Skeletal muscle satellite cell (primary cell): ENCODE measurements around the gene DPF3.
A peak's percentile ranks its signal among the peaks of the same experiment; 100 is the strongest.

Source experiments
- H3K27me3 ChIP-seq: 2 replicates; pipeline ENCODE4 v1.7.0; 2013; ENCODE audit warnings: low read length; ENCODE audit not compliant: control insufficient read depth, insufficient read depth
- H3K36me3 ChIP-seq: 2 replicates; pipeline ENCODE4 v1.7.0; 2013; ENCODE audit warnings: mild to moderate bottlenecking, control low read depth, low read length; ENCODE audit not compliant: insufficient read depth
- H3K4me1 ChIP-seq: 2 replicates; pipeline ENCODE4 v1.7.0; 2013; ENCODE audit warnings: low read length; ENCODE audit not compliant: control insufficient read depth, insufficient read depth
- H3K4me2 ChIP-seq: 2 replicates; pipeline ENCODE4 v1.7.0; 2013; ENCODE audit warnings: mild to moderate bottlenecking, low read length
- H3K4me3 ChIP-seq: 2 replicates; pipeline ENCODE4 v1.7.0; 2013; ENCODE audit warnings: low read length
- H3K9ac ChIP-seq: 2 replicates; pipeline ENCODE4 v1.7.0; 2013; ENCODE audit warnings: mild to moderate bottlenecking, low read depth, low read length, moderate library complexity
- H3K9me3 ChIP-seq: replicated peaks from 2 replicates; pipeline ENCODE4 v1.7.0; 2013; ENCODE audit warnings: mild to moderate bottlenecking, control low read depth, low read length

The DPF3 gene

DNA sequence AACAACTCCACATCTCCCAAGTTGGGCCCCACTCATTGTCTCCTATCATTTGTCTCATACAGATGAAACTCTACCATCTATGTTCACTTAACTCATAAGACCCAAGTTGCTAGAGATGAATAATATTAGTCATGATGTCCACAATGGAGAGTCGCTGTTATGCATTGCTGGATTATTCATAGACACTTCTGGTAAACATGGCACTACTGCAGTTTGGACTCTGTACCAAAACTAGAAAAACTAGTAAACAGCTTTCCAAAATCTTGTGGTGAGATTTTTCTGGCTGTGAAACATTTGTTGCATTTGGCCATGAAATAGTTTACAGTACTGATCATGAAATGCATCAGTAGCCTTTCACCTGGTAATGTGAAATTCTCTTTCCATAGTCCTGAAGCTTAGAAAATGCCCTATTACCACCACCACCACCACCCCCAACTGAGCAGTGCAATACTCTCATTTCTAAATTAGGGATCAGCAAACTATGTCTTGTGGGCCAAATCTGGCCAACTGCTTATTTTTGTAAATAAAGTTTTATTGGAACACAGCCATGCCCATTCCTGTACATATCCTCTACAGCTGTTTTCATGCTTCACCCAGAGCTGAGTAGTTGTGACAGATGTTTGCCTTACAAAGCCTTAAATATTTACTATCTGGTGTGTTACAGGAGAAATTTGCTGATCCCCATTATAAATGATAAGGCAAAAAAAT, 236.5 kb downstream of the DPF3 start:
- no peak overlapping the region for H3K4me3 ChIP-seq
- no peaks in the 10 kb centered on the region for H3K36me3 ChIP-seq
- H3K4me2 ChIP-seq: no peak overlapping the region
- H3K4me1 ChIP-seq: peaks cover 16% of the 10 kb centered on the region
- no peaks in the 10 kb centered on the region for H3K9me3 ChIP-seq
- no peaks in the 10 kb centered on the region for H3K27me3 ChIP-seq
- no peak overlapping the region for H3K9ac ChIP-seq

DNA sequence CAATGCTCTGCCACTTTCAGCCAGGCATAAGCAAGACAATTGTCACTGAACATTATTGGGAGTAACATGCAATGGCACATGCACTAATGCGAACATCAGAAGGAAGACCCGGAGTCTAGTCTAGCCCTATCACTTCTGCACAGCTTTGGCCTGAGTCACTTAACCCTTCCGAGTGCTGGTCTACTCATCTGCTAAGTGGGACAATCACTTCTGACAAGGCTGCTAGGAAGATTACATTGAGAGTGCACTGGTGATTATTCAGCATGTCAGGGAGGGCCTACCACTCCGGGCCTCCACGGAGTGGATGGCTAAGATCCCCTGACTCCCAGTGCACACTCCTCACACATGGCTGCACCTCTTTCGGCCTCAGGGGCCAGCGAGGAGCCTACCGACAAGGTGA, 240.9 kb downstream of the DPF3 start:
- no peak overlapping the region for H3K9ac ChIP-seq
- no peak overlapping the region for H3K4me2 ChIP-seq
- no peaks in the 10 kb centered on the region for H3K27me3 ChIP-seq
- H3K4me1 ChIP-seq: peaks cover 39% of the 10 kb centered on the region
- no peaks in the 10 kb centered on the region for H3K36me3 ChIP-seq
- no peaks in the 10 kb centered on the region for H3K9me3 ChIP-seq
- H3K4me3 ChIP-seq: no peak overlapping the region

DNA sequence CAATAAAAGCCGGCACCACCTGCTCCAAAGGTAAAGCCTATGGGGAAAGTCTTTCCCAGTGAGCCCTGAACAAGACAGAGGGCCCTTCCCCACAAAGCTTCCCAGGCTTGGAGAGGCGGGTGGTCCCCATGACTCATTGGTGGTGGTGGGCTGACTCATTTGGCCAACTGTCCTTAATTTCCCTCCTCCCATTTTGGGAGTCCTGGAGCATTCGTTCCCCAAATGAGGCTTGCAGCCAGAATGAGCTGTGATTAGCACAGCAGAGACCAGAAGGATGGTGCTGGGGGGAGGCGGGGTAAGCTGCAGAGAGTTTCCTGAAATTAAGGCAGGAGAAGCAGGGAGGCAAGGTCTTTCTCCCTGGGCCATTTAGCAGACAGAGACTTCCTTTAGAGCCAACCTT, 241.7 kb downstream of the DPF3 start:
- Histone ChIP-seq H3K9ac (no peak overlapping the region), H3K9me3 (no peaks in the 10 kb centered on the region), H3K4me3 (no peak overlapping the region), H3K4me2 (no peak overlapping the region), H3K36me3 (no peaks in the 10 kb centered on the region), H3K4me1 (peaks cover 36% of the 10 kb centered on the region), H3K27me3 (no peaks in the 10 kb centered on the region)

DNA sequence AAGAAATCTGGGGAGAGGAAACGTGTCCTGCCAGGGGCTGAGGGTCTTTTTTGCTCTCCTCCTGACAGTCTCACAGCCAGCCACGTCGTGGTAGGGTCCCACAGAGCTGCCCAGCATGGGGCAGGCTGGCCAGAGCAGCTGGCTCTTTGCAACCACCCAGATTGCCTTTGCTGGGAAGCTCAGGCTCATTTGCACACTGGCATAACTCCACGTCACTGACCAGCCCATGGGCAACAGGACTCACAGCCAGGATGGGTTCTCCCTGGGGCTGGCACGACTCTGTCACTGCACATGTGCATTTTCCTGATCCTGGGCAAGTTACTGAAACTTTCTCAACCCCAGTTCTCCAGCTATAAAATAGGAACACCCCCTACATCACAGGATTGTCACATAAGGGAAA, 242.2 kb downstream of the DPF3 start:
- H3K9ac ChIP-seq: no peak overlapping the region
- no peaks in the 10 kb centered on the region for H3K27me3 ChIP-seq
- H3K4me3 ChIP-seq: no peak overlapping the region
- peaks cover 36% of the 10 kb centered on the region for H3K4me1 ChIP-seq
- no peak overlapping the region for H3K4me2 ChIP-seq
- H3K36me3 ChIP-seq: no peaks in the 10 kb centered on the region
- no peaks in the 10 kb centered on the region for H3K9me3 ChIP-seq

DNA sequence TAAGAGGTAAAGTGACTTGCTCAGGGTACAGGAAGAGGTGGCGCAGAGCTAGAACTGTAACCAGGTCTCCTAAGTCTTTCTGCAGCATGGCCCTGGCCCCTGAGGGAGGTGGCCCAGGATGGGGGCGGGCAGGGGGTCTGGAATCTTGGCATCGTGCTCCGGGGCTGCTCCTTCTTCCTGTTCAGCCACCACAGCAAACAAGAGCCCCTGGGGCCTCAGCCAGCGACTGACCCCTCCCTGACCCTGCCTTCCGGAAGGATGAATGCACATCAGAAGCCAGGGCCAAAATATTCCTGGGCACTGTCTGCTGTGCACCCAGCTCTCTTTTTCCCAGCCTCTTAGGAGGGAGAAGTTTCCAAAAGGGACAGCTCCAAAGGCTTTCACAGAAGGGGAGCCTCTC, 242.8 kb downstream of the DPF3 start:
- Histone ChIP-seq H3K27me3 (no peaks in the 10 kb centered on the region), H3K9me3 (no peaks in the 10 kb centered on the region), H3K4me2 (no peak overlapping the region), H3K4me3 (no peak overlapping the region), H3K4me1 (peaks cover 39% of the 10 kb centered on the region), H3K9ac (no peak overlapping the region), H3K36me3 (no peaks in the 10 kb centered on the region)

DNA sequence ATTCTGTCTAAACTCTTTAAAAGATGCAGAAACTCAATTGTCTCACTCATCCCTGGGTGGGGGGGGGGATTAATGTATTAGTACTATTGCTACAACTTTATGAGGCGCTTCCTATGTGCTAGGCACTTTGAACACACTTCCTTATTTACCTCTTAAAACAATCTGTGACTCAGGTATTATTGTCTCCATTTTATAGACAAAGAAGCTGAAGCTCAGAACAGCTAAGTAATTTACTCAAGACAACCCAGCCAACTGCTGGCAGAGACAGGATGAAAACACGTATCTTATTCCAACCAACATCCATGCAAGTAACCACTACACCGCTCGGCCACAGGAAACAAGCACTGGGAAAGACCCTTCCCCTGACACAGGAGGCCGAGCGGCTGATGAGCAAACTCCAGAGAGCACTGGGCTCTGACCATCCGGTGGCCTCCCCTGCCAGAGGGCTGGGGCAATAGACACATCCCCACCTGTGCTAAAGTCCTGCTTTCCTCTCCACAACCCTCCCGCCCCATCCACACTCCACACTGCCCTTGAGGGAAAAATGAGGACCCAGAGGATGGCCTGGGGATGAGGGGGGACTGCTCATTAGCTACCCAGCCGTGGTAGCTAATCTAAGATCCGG, 244.2 kb downstream of the DPF3 start:
- no peak overlapping the region for H3K4me2 ChIP-seq
- no peaks in the 10 kb centered on the region for H3K36me3 ChIP-seq
- H3K4me1 ChIP-seq: peaks cover 39% of the 10 kb centered on the region
- H3K27me3 ChIP-seq: no peaks in the 10 kb centered on the region
- H3K9me3 ChIP-seq: no peaks in the 10 kb centered on the region
- no peak overlapping the region for H3K9ac ChIP-seq
- no peak overlapping the region for H3K4me3 ChIP-seq

DNA sequence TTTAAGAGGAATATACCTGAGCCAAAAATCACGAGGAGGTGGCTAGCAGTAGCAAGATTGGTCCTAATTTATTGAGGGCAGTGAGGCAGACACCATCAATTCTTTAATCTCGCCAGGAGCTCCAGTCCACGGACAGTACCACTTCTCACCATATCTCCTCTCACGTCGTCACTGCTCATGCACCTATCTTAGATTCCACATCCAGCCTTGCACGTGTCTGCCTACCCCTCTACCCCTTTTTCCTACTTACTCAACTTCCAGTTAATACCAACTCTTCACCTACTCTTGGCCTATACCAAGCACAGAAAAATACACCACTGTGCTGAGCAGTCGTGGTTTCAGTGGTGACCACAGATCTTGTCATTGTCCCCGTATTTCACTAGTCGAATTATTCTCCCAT, 246.1 kb downstream of the DPF3 start:
- Histone ChIP-seq H3K9ac (no peak overlapping the region), H3K36me3 (no peaks in the 10 kb centered on the region), H3K9me3 (no peaks in the 10 kb centered on the region), H3K4me3 (no peak overlapping the region), H3K4me1 (peaks cover 56% of the 10 kb centered on the region), H3K4me2 (no peak overlapping the region), H3K27me3 (no peaks in the 10 kb centered on the region)

DNA sequence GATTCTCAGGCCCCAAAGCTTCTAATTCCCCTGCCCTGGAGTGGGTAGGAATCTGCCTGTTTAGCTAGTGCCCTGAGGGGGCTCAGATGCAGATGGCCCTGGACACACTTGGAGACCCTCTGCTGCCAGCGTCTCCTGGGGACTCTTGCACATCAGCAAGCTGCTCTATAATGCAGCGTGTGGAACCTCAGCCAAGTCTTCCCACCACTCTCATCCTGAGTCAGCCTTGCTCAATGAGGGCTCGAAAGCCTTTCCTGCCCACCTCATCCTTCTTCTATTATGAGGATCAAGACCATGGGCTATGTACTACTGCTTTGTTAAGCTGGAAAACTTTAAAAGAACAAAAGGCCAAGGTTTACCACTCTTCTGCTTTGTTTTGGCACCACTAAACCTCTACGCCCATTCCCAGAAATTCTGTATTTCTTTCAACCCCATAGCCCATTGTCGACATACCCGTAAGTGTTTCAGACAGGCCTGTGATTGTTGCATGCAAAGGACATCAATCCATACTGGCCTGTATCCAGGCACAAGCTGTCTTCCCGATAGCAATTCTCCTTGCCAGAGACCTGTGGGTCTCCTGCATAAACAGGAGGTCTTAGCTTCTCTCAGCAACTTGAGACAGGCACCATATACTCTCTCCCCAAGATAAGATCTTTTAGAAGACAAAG, 246.9 kb downstream of the DPF3 start:
- H3K4me2 ChIP-seq: no peak overlapping the region
- H3K27me3 ChIP-seq: no peaks in the 10 kb centered on the region
- H3K4me1 ChIP-seq: peaks cover 53% of the 10 kb centered on the region
- no peak overlapping the region for H3K9ac ChIP-seq
- no peaks in the 10 kb centered on the region for H3K9me3 ChIP-seq
- no peak overlapping the region for H3K4me3 ChIP-seq
- no peaks in the 10 kb centered on the region for H3K36me3 ChIP-seq

DNA sequence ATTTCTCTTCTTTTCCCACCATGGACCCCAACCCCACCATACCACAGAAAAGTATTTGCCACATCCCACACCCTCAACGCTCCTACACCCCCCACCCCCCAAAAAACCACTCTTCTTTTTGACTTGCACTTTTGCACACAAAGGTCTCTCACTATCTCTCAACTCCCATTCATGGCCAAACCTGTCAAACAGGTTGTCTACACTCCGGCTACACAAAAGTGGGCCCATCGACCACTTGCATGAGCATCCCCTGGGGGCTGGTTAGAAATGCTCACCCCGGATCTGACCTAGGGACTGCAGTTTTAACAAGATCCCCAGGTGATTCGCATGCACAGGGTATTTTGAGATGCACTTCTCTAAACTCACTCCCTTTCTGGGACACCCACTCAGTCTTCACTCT, 248.2 kb downstream of the DPF3 start:
- Histone ChIP-seq H3K9ac (no peak overlapping the region), H3K4me2 (no peak overlapping the region), H3K27me3 (no peaks in the 10 kb centered on the region), H3K4me3 (no peak overlapping the region), H3K4me1 (peaks cover 41% of the 10 kb centered on the region), H3K9me3 (no peaks in the 10 kb centered on the region), H3K36me3 (no peaks in the 10 kb centered on the region)

DNA sequence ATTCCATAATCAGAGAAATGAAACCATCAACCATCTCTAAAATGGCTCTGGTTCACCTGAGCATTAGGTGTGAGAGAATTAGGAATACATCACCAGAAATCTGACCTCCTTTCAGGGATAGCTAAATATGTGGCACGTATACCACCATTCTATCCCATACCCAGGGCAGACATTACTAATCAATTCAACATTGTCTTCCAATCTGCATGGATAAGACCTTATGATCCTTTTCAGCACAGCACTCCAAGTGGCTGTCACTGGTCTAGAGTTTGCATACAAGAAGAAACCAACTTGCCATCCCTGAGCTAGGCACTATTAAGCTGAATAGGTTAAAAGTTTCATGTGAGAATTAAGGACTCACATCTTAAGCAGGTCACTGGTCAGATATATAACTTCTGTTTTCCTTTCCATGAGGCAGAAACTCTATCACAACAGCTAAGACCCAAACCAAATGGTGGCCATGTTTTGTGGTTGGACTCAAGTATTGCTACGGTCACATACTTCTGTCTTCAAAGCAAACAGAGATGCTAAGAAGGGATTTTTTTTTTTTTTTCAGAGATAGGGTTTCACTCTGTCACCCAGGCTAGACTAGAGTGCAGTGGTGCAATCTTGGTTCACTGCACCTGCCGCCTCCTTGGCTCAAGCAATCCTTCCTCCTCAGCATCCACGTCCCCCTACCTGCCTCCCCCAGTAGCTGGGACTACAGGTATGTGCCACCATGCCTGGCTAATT, 249.0 kb downstream of the DPF3 start:
- H3K4me3 ChIP-seq: no peak overlapping the region
- H3K9ac ChIP-seq: no peak overlapping the region
- H3K36me3 ChIP-seq: no peaks in the 10 kb centered on the region
- H3K27me3 ChIP-seq: no peaks in the 10 kb centered on the region
- peaks cover 36% of the 10 kb centered on the region for H3K4me1 ChIP-seq
- H3K4me2 ChIP-seq: no peak overlapping the region
- no peaks in the 10 kb centered on the region for H3K9me3 ChIP-seq

DNA sequence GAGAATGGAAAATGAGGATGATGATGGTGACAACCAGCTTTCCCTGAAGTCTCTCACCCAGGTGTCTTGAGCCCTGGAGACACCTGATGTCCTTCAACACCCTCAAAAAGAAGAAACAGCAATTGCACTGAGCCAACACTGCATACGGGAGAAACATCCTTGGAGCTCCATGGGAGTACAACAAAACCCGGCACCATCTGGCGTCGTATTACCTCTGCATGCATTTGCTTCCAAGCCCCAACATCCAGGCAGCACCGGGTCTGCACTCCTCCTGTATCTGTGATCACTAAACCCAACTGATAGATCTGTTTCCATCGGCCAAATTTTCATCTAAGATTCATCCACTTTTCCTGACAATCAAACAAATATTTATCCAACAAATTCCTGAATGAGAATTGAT, 249.9 kb downstream of the DPF3 start:
- Histone ChIP-seq H3K4me1 (peaks cover 34% of the 10 kb centered on the region), H3K36me3 (no peaks in the 10 kb centered on the region), H3K27me3 (no peaks in the 10 kb centered on the region), H3K9ac (peak overlapping the region; percentile 47), H3K9me3 (no peaks in the 10 kb centered on the region), H3K4me3 (no peak overlapping the region), H3K4me2 (no peak overlapping the region)
